ENCODE results near the gene ZC3H4.

- TF ChIP-seq HDAC2 (IDR thresholded peaks at IDR 0.05) (no peak), ZNF592 (IDR thresholded peaks at IDR 0.05) (no peak), POLR2A (IDR thresholded peaks at IDR 0.05; ENCODE audit: low read depth, low read length) (no peak), CTCF (IDR thresholded peaks at IDR 0.05 in 2 of 3, conservative IDR thresholded peaks at IDR 0.05 in 1 of 3; ENCODE audit: control insufficient read depth in 2 of 3, extremely low read depth in 1 of 3, insufficient read depth in 1 of 3, low read depth in 3 of 3, low read length in 3 of 3) (no peak), CBFB (IDR thresholded peaks at IDR 0.05; ENCODE audit: low read depth) (no peak), NR2C2 (IDR thresholded peaks at IDR 0.05; ENCODE audit: borderline replicate concordance, control insufficient read depth, insufficient read length, low read depth) (no peak)
Measured at GRCh38 chr19:47028195-47028601, 85.4 kb downstream of the ZC3H4 start.

Data from GM12878 (cell line).